ENCODE measurements around the gene HNRNPL. TPM values are rescaled to one million over a fixed set of nuclear protein-coding genes. Genes with fewer than 3 reads are reported as not detected.
A peak's percentile ranks its signal among the peaks of the same experiment; 100 is the strongest.
"Not testable (repeated sequence)": the region's sequence is repeated elsewhere in the genome, so short reads cannot be mapped to it uniquely, and the experiment has no call there.

Gene HNRNPL
- total RNA-seq: 100 to 1,000 TPM; 517 to 535 TPM

DNA sequence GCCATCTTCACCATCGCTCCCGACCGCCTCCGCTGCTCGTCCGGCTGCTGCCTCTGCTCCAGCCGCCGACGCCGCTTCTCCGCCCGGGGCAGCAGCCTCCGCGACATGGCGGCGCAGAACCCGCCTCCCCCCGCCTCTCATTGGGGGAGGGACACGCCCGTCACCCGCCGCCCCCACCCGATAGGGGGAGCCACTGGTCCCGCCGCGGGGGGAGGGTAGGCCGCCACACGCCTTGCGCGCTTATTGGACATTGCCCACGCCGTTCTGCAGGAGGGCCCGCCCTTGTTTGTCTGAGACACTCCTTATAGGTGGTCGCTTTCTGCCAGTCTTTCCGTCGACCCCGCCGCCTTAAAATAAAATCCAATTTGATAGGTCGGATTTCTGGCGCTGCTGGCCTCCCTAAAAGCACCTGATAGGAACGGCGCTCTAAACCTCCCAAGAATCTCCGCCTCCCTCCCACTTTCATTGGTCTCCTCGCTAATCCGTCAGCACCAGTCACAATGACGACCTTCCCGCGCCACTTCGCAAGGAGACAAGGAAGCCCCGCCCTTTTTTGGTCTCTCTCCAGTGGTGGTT is at the start of gene HNRNPL:
Gene HNRNPL (minus strand): TSS at position 127 of the 576 bp plus-strand sequence. CDS start 20 bp downstream, at position 107.
- Mint-ChIP-seq H3K27ac (peak within 1 kb of the TSS; percentile 100), H3K9me3 (no peaks in the 10 kb centered on the region), H3K27me3 (no peaks in the 10 kb centered on the region), H3K36me3 (ENCODE audit: low read depth) (peaks cover 39% of the 10 kb centered on the region), H3K4me3 (peak within 1 kb of the TSS; percentile 94), H3K4me1 (peaks cover 51% of the 10 kb centered on the region)
- ChIA-PET CTCF (interaction anchor here (1.0 to 2.2 kb wide), 5 partner anchors 9 to 80 kb away, joined by 3 to 6 read pairs (median 4); partner anchors contain the start of genes MRPS12 and SARS2), POLR2A (interaction anchor here (1.0 to 1.2 kb wide), 4 partner anchors 7 to 202 kb away, joined by 3 to 5 read pairs (median 4); partner anchors contain the start of genes ACTN4 and ECH1)
- peak; percentile 99 for DNase-seq

DNA sequence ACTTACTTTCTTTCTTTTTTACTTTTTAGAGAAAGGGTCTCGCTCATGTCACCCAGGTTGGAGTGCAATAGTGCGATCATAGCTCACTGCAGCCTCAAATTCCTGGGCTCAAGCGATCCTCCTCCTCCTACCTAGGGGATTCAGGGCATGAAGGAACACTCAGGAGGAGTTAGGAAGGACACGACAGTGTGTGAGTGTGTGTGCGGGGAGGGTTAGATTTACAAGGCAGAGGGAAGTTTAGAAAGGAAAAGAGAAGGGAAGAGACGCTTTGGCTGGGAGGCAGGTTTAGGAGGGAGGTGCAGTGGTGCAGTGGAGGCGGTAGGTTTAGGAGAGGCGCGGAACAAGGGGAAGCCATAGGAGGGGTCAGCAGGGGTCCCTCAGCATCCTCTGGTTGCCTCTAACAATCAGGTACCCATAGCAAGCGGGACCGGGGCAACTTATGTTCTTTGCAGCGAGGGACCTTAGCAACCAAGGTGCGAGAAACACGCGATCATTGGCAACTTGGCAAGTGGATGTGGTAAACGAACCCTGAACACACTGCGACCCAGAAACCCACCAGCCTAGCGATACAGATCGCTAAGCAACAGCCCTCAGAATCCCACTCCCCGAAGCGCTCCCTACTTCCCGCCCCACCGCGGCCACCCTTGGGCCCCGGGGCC is 49.1 kb upstream of the HNRNPL start:
- H3K9me3 Mint-ChIP-seq: no peaks in the 10 kb centered on the region
- no peaks in the 10 kb centered on the region for H3K27me3 Mint-ChIP-seq
- peak overlapping the region; percentile 92 for H3K4me3 Mint-ChIP-seq
- ChIA-PET POLR2A (no interaction called here), CTCF (no interaction called here)
- peaks cover 9% of the 10 kb centered on the region for H3K36me3 Mint-ChIP-seq (ENCODE audit: low read depth)
- H3K4me1 Mint-ChIP-seq: peaks cover 35% of the 10 kb centered on the region
- no peak for DNase-seq
- peak overlapping the region; percentile 96 for H3K27ac Mint-ChIP-seq

DNA sequence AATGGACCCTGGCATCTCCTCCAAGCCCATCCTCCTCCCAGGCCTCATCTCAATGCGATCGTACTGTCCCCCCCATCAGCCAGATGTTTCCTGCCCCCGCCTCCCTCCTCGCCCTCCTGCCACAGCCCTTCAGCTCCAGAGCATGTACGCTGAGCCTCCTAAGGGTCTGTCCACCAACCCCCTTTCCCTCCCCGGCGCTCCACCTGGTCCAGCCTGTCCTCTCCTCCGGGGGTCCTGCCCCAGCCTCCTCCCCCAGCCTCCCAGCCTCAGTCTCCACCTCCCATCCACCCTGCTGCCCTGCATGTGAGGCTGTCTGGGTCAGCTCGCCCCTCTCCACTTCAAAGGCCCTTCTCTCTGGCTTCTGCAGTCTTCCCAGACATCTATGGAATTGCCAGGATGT is 45.2 kb upstream of the HNRNPL start:
- no peak overlapping the region for H3K27ac Mint-ChIP-seq
- no peaks in the 10 kb centered on the region for H3K9me3 Mint-ChIP-seq
- DNase-seq: no peak
- H3K4me3 Mint-ChIP-seq: no peak overlapping the region
- peaks cover 19% of the 10 kb centered on the region for H3K4me1 Mint-ChIP-seq
- POLR2A ChIA-PET: no interaction called here
- CTCF ChIA-PET: interaction anchor here (1.5 kb wide), 1 partner anchor 16 kb away, joined by 3 read pairs; no protein-coding TSS in a partner anchor
- peaks cover 2% of the 10 kb centered on the region for H3K36me3 Mint-ChIP-seq (ENCODE audit: low read depth)
- no peaks in the 10 kb centered on the region for H3K27me3 Mint-ChIP-seq

DNA sequence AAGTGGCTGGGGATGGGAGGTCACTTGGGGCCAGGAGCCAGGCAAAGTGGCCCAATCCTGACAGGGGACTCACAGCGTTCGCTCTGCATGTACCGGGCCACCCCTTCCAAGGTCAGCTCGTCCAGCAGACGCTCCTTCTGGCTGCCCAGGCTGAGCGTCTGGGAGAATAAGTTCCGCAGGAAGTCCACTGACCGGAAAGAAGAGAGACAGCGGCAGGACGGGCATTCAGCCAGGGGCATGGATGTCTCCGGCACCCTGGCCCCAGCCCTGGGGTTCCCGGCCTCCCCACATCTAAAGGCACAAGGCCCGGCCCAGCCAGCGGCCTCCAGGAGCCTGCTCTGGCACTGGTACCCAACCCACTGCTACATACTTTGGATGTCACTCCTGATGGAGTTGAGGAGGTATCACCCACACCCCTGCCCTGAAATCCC is 43.6 kb upstream of the HNRNPL start:
- CTCF ChIA-PET: interaction anchor here (0.8 to 1.1 kb wide), 3 partner anchors 12 to 37 kb away, joined by 3 to 5 read pairs (median 3); partner anchors contain the start of genes MRPS12 and SARS2
- peak overlapping the region; percentile 5 for H3K27ac Mint-ChIP-seq
- no peaks in the 10 kb centered on the region for H3K9me3 Mint-ChIP-seq
- H3K36me3 Mint-ChIP-seq (ENCODE audit: low read depth): peaks cover 5% of the 10 kb centered on the region
- POLR2A ChIA-PET: no interaction called here
- peaks cover 10% of the 10 kb centered on the region for H3K4me1 Mint-ChIP-seq
- H3K27me3 Mint-ChIP-seq: no peaks in the 10 kb centered on the region
- H3K4me3 Mint-ChIP-seq: no peak overlapping the region
- no peak for DNase-seq

DNA sequence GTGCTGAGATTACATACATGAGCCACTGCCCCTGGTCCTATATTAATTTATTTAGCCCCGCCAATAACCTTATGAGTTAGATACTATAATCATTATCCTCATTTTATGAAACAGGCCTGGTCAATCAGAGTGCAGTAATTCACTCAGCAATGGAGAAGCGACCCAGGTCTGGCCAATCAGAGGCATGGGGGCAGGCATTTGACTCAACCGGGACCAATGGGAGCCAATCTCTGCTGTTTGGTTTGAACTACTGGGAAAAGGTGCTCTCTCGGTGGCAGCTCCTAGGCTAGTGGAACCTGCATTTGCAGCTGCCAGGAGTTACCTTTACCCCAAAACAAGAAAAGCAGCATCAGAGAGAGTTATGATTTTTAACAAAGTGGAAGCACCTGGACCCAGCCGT is 43.1 kb upstream of the HNRNPL start:
- no peak for DNase-seq
- H3K36me3 Mint-ChIP-seq (ENCODE audit: low read depth): peaks cover 6% of the 10 kb centered on the region
- ChIA-PET POLR2A (no interaction called here), CTCF (interaction anchor here (1.1 kb wide), 2 partner anchors 11 to 37 kb away, joined by 3 read pairs; partner anchors contain the start of genes MRPS12 and SARS2)
- H3K4me1 Mint-ChIP-seq: peaks cover 5% of the 10 kb centered on the region
- no peak overlapping the region for H3K4me3 Mint-ChIP-seq
- no peaks in the 10 kb centered on the region for H3K27me3 Mint-ChIP-seq
- no peak overlapping the region for H3K27ac Mint-ChIP-seq
- H3K9me3 Mint-ChIP-seq: no peaks in the 10 kb centered on the region

DNA sequence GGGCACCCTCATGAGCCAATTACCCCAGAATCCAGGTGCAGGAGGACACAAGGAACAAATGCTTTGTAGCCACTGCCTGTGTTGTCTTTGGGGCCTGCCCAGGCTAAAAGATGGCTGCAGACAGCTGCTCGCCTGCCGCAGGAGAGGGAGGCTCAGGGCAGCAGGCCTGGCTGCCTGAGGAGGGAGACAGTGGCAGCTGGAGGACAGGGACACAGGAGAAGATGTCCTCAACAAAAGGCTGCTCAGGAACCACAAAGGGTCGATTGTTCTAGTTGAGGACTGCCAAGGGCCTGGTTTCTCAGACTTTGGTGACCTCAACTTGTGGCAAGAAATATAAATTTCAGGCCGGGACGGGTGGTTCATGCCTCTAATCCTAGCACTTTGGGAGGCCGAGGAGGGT is 42.0 kb upstream of the HNRNPL start:
- ChIA-PET POLR2A (no interaction called here), CTCF (interaction anchor here (0.6 to 0.8 kb wide), 2 partner anchors 16 to 22 kb away, joined by 4 to 5 read pairs; no protein-coding TSS in a partner anchor)
- Mint-ChIP-seq H3K27ac (no peak overlapping the region), H3K4me1 (peaks cover 1% of the 10 kb centered on the region), H3K4me3 (no peak overlapping the region), H3K27me3 (no peaks in the 10 kb centered on the region), H3K36me3 (ENCODE audit: low read depth) (peaks cover 6% of the 10 kb centered on the region), H3K9me3 (no peaks in the 10 kb centered on the region)
- DNase-seq: no peak

DNA sequence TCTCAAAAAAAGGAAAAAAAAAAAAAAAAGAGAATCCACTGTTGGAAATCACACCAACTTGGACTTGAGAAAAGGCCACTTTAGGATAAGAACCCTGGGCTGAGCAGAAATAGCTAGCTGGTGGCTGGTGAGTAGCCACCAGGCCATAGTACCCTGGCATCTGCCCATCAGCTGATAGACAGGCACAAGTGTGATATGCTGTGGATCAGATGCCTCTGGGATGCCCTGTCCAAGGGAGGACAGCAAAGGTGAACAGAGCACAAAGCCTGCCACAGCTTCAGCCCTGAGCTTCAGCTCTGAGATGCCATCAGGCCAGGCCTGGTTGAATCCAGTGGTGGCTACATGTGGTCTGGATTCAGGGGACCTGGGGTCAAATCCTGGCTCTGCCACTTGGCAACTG is 40.9 kb upstream of the HNRNPL start:
- ChIA-PET POLR2A (no interaction called here), CTCF (interaction anchor here (0.6 to 1.6 kb wide), 2 partner anchors 11 to 12 kb away, joined by 3 to 7 read pairs; partner anchors contain the start of gene RINL)
- DNase-seq: no peak
- Mint-ChIP-seq H3K36me3 (ENCODE audit: low read depth) (peaks cover 6% of the 10 kb centered on the region), H3K27me3 (no peaks in the 10 kb centered on the region), H3K27ac (no peak overlapping the region), H3K9me3 (no peaks in the 10 kb centered on the region), H3K4me3 (no peak overlapping the region), H3K4me1 (peaks cover 1% of the 10 kb centered on the region)

DNA sequence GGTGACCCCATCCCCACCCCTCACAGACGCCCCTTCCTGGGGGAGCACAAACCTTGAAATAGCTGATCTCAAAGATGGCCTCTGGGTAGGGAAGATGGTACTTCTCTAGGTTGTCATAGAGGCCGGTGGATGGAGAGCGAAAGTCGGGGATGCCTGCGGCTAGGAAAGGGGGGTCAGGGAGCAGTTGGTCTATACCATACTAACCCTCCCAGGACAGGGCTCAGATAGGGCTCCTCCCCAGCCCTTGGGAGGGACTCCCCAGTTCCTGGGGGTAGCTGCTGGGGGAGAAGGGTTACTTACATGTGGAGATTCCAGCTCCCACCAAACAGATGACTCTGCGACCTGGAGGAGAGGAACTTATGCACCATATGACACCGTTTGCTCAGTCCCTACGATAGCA is 40.0 kb upstream of the HNRNPL start:
- Mint-ChIP-seq H3K4me1 (peaks cover 1% of the 10 kb centered on the region), H3K27me3 (no peaks in the 10 kb centered on the region), H3K9me3 (no peaks in the 10 kb centered on the region), H3K27ac (no peak overlapping the region), H3K36me3 (ENCODE audit: low read depth) (peaks cover 6% of the 10 kb centered on the region), H3K4me3 (no peak overlapping the region)
- ChIA-PET CTCF (interaction anchor here (1.6 kb wide), 1 partner anchor 11 kb away, joined by 7 read pairs; the partner anchor contains the start of gene RINL), POLR2A (interaction anchor here (0.6 kb wide), 1 partner anchor 14 kb away, joined by 3 read pairs; no protein-coding TSS in a partner anchor)
- no peak for DNase-seq

DNA sequence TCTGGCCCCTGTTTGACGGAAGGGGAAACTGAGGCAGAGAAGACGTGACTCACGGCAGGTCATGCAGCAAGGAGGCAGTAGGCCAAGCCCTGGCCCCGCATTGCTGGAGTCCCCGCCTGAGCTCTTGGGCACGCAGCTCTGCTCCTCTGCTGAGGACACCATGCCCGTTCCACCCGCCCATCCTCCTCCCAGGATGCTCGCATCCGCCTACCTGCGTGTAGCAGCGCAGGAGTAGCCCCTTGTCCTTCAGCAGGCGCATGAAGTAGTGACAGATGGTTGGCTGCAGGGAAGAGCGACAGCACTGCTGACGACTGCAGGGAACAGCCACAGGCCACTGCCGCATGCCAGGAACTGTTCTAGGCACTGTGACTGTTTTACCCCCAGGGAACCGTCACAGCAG is 39.1 kb upstream of the HNRNPL start:
- Mint-ChIP-seq H3K4me3 (no peak overlapping the region), H3K4me1 (peaks cover 1% of the 10 kb centered on the region), H3K27ac (no peak overlapping the region), H3K36me3 (ENCODE audit: low read depth) (peaks cover 6% of the 10 kb centered on the region), H3K27me3 (no peaks in the 10 kb centered on the region), H3K9me3 (no peaks in the 10 kb centered on the region)
- ChIA-PET CTCF (interaction anchor here (1.4 to 1.6 kb wide), 2 partner anchors 26 to 40 kb away, joined by 3 to 4 read pairs; no protein-coding TSS in a partner anchor), POLR2A (no interaction called here)
- DNase-seq: no peak

DNA sequence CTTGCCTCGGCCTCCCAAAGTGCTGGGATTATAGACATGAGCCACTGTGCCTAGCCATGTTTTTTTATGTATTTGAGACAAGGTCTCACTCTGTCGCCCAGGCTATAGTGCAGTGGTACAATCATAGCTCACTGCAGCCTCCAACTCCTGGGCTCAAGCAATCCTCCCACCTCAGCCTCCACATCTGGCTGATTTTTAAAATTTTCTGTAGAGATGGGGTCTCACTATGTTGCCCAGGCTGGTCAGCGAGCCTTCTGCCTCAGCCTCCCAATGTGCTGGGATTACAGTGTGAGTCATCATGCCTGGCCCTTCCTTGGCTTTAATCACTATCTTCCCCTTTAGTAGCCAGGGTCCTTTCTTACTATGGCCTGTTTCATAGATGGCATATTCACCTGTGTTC is 34.9 kb upstream of the HNRNPL start:
- H3K27me3 Mint-ChIP-seq, H3K4me1 Mint-ChIP-seq, POLR2A ChIA-PET: not testable (repeated sequence)

DNA sequence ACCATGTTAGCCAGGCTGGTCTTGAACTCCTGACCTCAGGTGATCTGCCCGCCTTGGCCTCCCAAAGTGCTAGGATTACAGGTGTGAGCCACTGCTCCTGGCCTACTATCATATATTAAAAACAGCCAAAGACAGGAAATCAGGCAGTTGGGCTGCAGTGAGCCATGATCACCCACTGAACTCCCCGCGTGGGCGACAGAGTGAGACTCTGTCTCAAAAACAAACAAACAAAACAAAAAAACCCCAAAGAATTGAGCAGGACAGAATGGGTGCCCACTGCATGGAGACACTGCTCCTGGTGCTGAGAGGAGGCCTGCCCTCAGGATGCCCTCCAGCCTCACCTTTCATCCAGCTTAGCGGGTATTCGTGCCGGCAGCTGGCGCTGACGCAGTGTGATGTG is 33.5 kb upstream of the HNRNPL start:
- ChIA-PET POLR2A (no interaction called here), CTCF (interaction anchor here (0.7 to 0.8 kb wide), 2 partner anchors 16 to 18 kb away, joined by 3 read pairs; partner anchors contain the start of genes NFKBIB and SIRT2)
- H3K27ac Mint-ChIP-seq: no peak overlapping the region
- no peaks in the 10 kb centered on the region for H3K27me3 Mint-ChIP-seq
- H3K4me3 Mint-ChIP-seq: no peak overlapping the region
- DNase-seq: no peak
- no peaks in the 10 kb centered on the region for H3K9me3 Mint-ChIP-seq
- H3K36me3 Mint-ChIP-seq (ENCODE audit: low read depth): peaks cover 10% of the 10 kb centered on the region
- peaks cover 16% of the 10 kb centered on the region for H3K4me1 Mint-ChIP-seq

More for the DNA sequence above, 34.9 kb upstream of the HNRNPL start:
- not testable (repeated sequence) for DNase-seq, H3K9me3 Mint-ChIP-seq, H3K4me3 Mint-ChIP-seq, H3K27ac Mint-ChIP-seq
- H3K36me3 Mint-ChIP-seq (ENCODE audit: low read depth): peaks cover 13% of the 10 kb centered on the region
- CTCF ChIA-PET: interaction anchor here (0.9 kb wide), 1 partner anchor 115 kb away, joined by 3 read pairs; no protein-coding TSS in a partner anchor

DNA sequence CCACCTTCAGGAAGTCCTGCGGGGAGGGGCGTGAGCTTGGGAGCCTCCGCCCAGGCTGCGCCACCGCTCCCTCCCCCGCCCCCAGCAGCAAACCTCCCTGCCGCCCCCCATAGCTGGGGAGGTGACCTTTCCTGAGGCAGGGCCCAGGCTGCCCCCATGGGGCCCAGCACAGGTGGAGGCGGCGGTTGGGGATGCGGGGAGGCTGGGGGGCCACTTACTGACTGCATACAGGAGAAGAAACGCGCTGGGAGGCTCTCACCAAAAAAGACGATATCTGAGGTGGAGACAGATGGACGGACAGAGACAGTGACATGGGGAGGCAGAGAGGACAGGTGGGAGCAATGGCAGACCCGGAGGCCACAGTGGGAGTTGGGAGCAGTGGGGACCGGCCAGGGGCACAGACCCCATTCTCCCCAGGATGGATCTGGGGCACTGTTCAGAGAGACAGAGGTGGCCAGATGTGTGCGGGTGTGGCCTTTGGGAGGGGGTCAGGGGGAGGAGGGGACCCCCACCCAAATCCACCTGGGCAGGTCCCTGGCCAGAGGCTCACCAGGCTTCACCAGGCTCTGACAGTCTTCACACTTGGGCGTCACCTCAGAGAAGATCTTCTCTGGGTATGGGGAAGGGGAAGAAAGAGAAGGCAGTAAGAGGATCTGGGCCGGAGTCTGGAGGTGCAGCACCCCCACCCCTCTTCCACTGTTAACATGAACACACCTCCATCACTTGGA is 31.3 kb upstream of the HNRNPL start:
- ChIA-PET POLR2A (no interaction called here), CTCF (interaction anchor here (0.6 to 6.0 kb wide), 4 partner anchors 11 to 386 kb away, joined by 3 to 28 read pairs (median 3); no protein-coding TSS in a partner anchor)
- H3K27ac Mint-ChIP-seq: peak overlapping the region; percentile 75

More for the DNA sequence above, 31.3 kb upstream of the HNRNPL start:
- Mint-ChIP-seq H3K27me3 (no peaks in the 10 kb centered on the region), H3K4me1 (peaks cover 35% of the 10 kb centered on the region), H3K9me3 (no peaks in the 10 kb centered on the region), H3K4me3 (no peak overlapping the region), H3K36me3 (ENCODE audit: low read depth) (peaks cover 15% of the 10 kb centered on the region)
- DNase-seq: no peak

Data from activated CD4-positive, alpha-beta T cell treated with anti-CD3 and anti-CD28 coated beads, Interleukin-2, amount 10 ng/mL, durations not matched to agents 7 days and 5 days (primary cell).